Small intestine (tissue), 7 donors: ENCODE results near the gene HOXA4. TPM values are rescaled to one million over a fixed set of nuclear protein-coding genes. Genes with fewer than 3 reads are reported as not detected.

Experiments used
- DNase-seq, 2 donors: peaks; one replicate each; pipeline versions ENCODE4 v3.0.0 to v3.0.0-alpha.2; 2013
- FAIRE-seq: peaks from 2 replicates; lab custom pipeline; 2012; peaks lifted over from hg19 to GRCh38; lab: Jason Lieb, UNC
- H3K27ac ChIP-seq, 3 donors: one replicate each; pipeline ENCODE4 v1.5.1; 2013; ENCODE audit warnings: low read length in 2 of 3, mild to moderate bottlenecking in 2 of 3, control low read depth in 1 of 3, inconsistent platforms in 1 of 3, low read depth in 1 of 3, moderate library complexity in 1 of 3
- H3K27me3 ChIP-seq, 3 donors: one replicate each; pipeline ENCODE4 v1.6.1; 2013; ENCODE audit warnings: low read length in 3 of 3, inconsistent platforms in 1 of 3; ENCODE audit not compliant: control insufficient read depth in 3 of 3, insufficient read depth in 3 of 3
- H3K36me3 ChIP-seq, 3 donors: one replicate each; pipeline ENCODE4 v1.6.1; 2013; ENCODE audit warnings: low read length in 3 of 3, inconsistent platforms in 1 of 3, low read depth in 1 of 3, mild to moderate bottlenecking in 1 of 3, moderate library complexity in 1 of 3; ENCODE audit not compliant: control insufficient read depth in 3 of 3, insufficient read depth in 2 of 3
- H3K4me1 ChIP-seq, 3 donors: one replicate each; pipeline ENCODE4 v1.6.1; 2013; ENCODE audit warnings: low read length in 2 of 3, inconsistent platforms in 1 of 3, low read depth in 1 of 3, mild to moderate bottlenecking in 1 of 3, moderate library complexity in 1 of 3; ENCODE audit not compliant: control insufficient read depth in 3 of 3, insufficient read depth in 2 of 3
- H3K4me3 ChIP-seq, 3 donors: one replicate each; pipeline ENCODE4 v1.5.1; 2013; ENCODE audit warnings: low read length in 3 of 3, control low read depth in 1 of 3, inconsistent platforms in 1 of 3, low read depth in 1 of 3, mild to moderate bottlenecking in 1 of 3, moderate library complexity in 1 of 3
- H3K9me3 ChIP-seq, 2 donors: one replicate each; pipeline ENCODE4 v1.6.1; 2013; ENCODE audit warnings: low read depth in 1 of 2, low read length in 1 of 2; ENCODE audit not compliant: control insufficient read depth in 2 of 2, insufficient read depth in 1 of 2
- WGBS, 3 donors: extraction: QIAGEN DNeasy Blood & Tissue Kit; methylation state at CpG; one replicate each; pipeline ENCODE4 v1.1.7; 2013; 5-methylcytosine and 5-hydroxymethylcytosine counted together
- polyA plus RNA-seq, 4 donors: library from polyadenylated mRNA; stranded (reverse) in 3 of 4; unstranded in 1 of 4; fragments of 200-250 nt in 3 of 4; fragments of 120-200 nt in 1 of 4; gene quantifications; one replicate each; pipeline versions ENCODE4 v1.2.1 to v1.2.3, GENCODE V29; 2013
- donor health status: healthy with polysubstance abuse.
- donor health status: control.
- donor health status: control.
- donor health status: Bipolar disorder and iron deficiency.
- donor health status: healthy.

HOXA4 gene
- polyA plus RNA-seq, 4 donors: 2.4 to 15.3 (median 7.9) TPM; not detected in 1

GRCh38 chr7:27099453-27100370, 30.8 kb downstream of the HOXA4 start:
- peaks cover 0 to 12% (median 0%) of the 10 kb centered on the region in 3 donors for H3K36me3 ChIP-seq
- 49 to 56% (median 52%) methylated on average over 8 of the region's 8 CpGs for WGBS, 3 donors
- peaks cover 12 to 91% (median 12%) of the 10 kb centered on the region in 3 donors for H3K27me3 ChIP-seq
- no peaks in the 10 kb centered on the region for H3K9me3 ChIP-seq
- peak overlapping the region in 2 of 3 donors; percentile 82 to 84 for H3K27ac ChIP-seq
- DNase-seq: peak in 1 of 2 donors; percentile 30
- H3K4me3 ChIP-seq: peak overlapping the region in 1 of 3 donors; percentile 81
- H3K4me1 ChIP-seq: peaks cover 2 to 13% (median 2%) of the 10 kb centered on the region in 3 donors
- FAIRE-seq: no peak

GRCh38 chr7:27098578-27099451, 31.7 kb downstream of the HOXA4 start:
- peaks cover 12 to 91% (median 13%) of the 10 kb centered on the region in 3 donors for H3K27me3 ChIP-seq
- no peaks in the 10 kb centered on the region for H3K9me3 ChIP-seq
- peaks cover 2 to 13% (median 2%) of the 10 kb centered on the region in 3 donors for H3K4me1 ChIP-seq
- peaks cover 0 to 12% (median 0%) of the 10 kb centered on the region in 3 donors for H3K36me3 ChIP-seq
- FAIRE-seq: no peak
- DNase-seq: peak in 1 of 2 donors; percentile 79
- peak overlapping the region in 2 of 3 donors; percentile 82 to 84 for H3K27ac ChIP-seq
- WGBS, 3 donors: 7 to 21% (median 18%) methylated on average over 38 of the region's 38 CpGs
- H3K4me3 ChIP-seq: peak overlapping the region; percentile 0 to 81 (median 36)

GRCh38 chr7:27097686-27098577, 32.6 kb downstream of the HOXA4 start:
- H3K36me3 ChIP-seq: peaks cover 0 to 12% (median 0%) of the 10 kb centered on the region in 3 donors
- DNase-seq (peak in 1 of 2 donors; percentile 72), FAIRE-seq (no peak)
- H3K9me3 ChIP-seq: no peaks in the 10 kb centered on the region
- H3K4me3 ChIP-seq: peak overlapping the region; percentile 0 to 81 (median 36)
- 19 to 25% (median 22%) methylated on average over 34 to 35 of the region's 35 CpGs for WGBS, 3 donors
- peaks cover 8 to 89% (median 13%) of the 10 kb centered on the region in 3 donors for H3K27me3 ChIP-seq
- peak overlapping the region; percentile 27 to 84 (median 82) for H3K27ac ChIP-seq
- H3K4me1 ChIP-seq: peaks cover 2 to 10% (median 2%) of the 10 kb centered on the region in 3 donors

GRCh38 chr7:27096768-27097514, 33.6 kb downstream of the HOXA4 start:
- no peak for FAIRE-seq
- Histone ChIP-seq H3K36me3 (peaks cover 0 to 12% (median 0%) of the 10 kb centered on the region in 3 donors), H3K27ac (peak overlapping the region; percentile 14 to 92 (median 84)), H3K27me3 (peaks cover 3 to 84% (median 13%) of the 10 kb centered on the region in 3 donors), H3K4me3 (peak overlapping the region; percentile 78 to 98 (median 81)), H3K4me1 (peaks cover 2 to 10% (median 2%) of the 10 kb centered on the region in 3 donors), H3K9me3 (no peaks in the 10 kb centered on the region)
- peak in 1 of 2 donors; percentile 62 for DNase-seq
- 1 to 4% (median 2%) methylated on average over 36 to 41 of the region's 41 CpGs for WGBS, 3 donors

GRCh38 chr7:27095897-27096767, 34.4 kb downstream of the HOXA4 start, which contains the start of gene HOXA1:
TSS of gene HOXA1 (minus strand) at chr7:27096000. CDS start at chr7:27095912, 88 bp downstream.
- Histone ChIP-seq H3K27me3 (peaks cover 3 to 78% (median 8%) of the 10 kb centered on the region in 3 donors), H3K9me3 (no peaks in the 10 kb centered on the region), H3K4me3 (peak within 1 kb of the TSS; percentile 78 to 98 (median 81)), H3K4me1 (peaks cover 0 to 10% (median 2%) of the 10 kb centered on the region in 3 donors), H3K27ac (peak within 1 kb of the TSS; percentile 14 to 92 (median 84)), H3K36me3 (peaks cover 0 to 12% (median 0%) of the 10 kb centered on the region in 3 donors)
- peak; percentile 52 to 92 for DNase-seq
- WGBS, 3 donors: 0 to 1% (median 0%) methylated on average over 60 to 68 of the region's 68 CpGs
- FAIRE-seq: no peak

- 14 to 16% (median 15%) methylated on average over 33 of the region's 33 CpGs for WGBS, 3 donors
- peak overlapping the region; percentile 17 to 81 (median 78) for H3K4me3 ChIP-seq
- peaks cover 0 to 8% (median 0%) of the 10 kb centered on the region in 3 donors for H3K36me3 ChIP-seq
- peaks cover 3 to 79% (median 8%) of the 10 kb centered on the region in 3 donors for H3K27me3 ChIP-seq
- FAIRE-seq: no peak
- no peak for DNase-seq
- H3K27ac ChIP-seq: peak overlapping the region in 1 of 3 donors; percentile 47
- H3K9me3 ChIP-seq: no peaks in the 10 kb centered on the region
- H3K4me1 ChIP-seq: peaks cover 0 to 10% (median 2%) of the 10 kb centered on the region in 3 donors
Measured at GRCh38 chr7:27095050-27095896, 35.3 kb downstream of the HOXA4 start.
